ENCODE results near the gene CCDC93.

- TF ChIP-seq FOXK2 (IDR thresholded peaks at IDR 0.05) (no peak), SUZ12 (IDR thresholded peaks at IDR 0.05) (no peak), BHLHE40 (IDR thresholded peaks at IDR 0.05; ENCODE audit: borderline replicate concordance) (no peak), ARNT (IDR thresholded peaks at IDR 0.05) (no peak), NFRKB (IDR thresholded peaks at IDR 0.05) (no peak), TARDBP (IDR thresholded peaks at IDR 0.05) (no peak), HDGF (IDR thresholded peaks at IDR 0.05; ENCODE audit: borderline replicate concordance) (no peak), SP1 (IDR thresholded peaks at IDR 0.05) (no peak), PKNOX1 (IDR thresholded peaks at IDR 0.05) (no peak), LEF1 (IDR thresholded peaks at IDR 0.05; ENCODE audit: borderline replicate concordance) (no peak), CTBP1 (IDR thresholded peaks at IDR 0.05; ENCODE audit: borderline replicate concordance) (no peak)
These were observed 65.3 kb downstream of the CCDC93 start for GRCh38 chr2:117948615-117949014.

All from HEK293T (cell line).